CD4-positive, alpha-beta T cell treated with Interleukin-15 for 1 hour (primary cell): Measurements from ENCODE around the gene RFX3.
A peak's percentile ranks its signal among the peaks of the same experiment; 100 is the strongest.

ENCODE experiments used
- DNase-seq: peaks from one replicate; pipeline ENCODE4 v3.0.0-alpha.2; 2020

The RFX3 gene

DNA sequence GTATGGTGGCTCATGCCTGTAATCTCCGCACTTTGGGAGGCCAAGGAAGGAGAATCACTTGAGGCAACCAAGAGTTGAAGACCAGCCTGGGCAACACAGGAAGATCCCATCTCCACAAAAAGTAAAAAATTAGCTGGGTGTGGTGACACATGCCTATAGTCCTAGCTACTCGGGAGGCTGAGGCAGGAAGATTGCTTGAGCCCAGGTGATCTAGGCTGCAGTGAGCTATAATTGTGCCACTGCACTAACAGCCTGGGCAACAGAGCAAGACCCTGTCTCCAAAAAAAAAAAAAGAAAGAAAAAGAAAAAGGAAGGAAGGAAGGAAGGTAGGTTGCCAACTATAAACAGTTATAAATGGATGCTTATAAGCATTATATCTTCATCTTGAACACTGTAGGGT is 51.0 kb downstream of the RFX3 start:
- DNase-seq: no peak

DNA sequence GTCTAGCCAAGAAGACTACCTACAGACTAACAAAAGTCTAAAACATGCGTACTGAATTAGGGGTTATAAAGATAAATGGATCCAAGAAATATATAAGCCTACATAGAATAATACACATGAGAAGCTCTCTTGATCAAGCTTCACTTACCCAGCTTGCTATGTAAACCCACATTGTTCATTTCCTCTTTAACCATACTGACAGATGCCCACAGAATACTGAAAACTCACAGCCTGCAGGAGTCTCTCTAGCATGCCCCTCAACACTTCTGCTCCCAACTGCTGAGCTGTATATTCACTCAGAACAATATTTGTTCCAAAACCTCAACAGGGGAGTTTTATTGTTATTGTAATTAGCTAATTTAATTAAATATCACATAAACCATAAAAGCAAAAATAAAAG is 52.4 kb downstream of the RFX3 start:
- DNase-seq: no peak

DNA sequence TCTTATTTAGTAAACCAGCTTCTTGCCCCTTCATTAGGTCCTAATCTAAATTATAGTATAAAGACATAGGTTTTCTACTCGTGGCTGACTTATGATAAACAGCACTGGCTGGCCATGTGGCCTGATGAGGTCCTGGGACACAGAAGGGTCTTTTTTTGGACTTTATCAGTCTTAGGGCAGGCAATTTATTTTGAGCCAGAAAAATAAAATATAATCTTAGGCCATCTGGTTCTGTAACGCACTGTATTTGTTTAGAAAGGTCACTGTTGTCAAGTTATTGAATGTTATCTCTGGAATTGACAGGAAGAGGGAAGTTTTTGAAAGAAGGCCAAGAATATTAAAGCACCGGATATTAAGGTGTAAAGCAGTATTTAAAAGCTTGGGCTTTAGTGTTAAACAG is 53.9 kb downstream of the RFX3 start:
- no peak for DNase-seq

DNA sequence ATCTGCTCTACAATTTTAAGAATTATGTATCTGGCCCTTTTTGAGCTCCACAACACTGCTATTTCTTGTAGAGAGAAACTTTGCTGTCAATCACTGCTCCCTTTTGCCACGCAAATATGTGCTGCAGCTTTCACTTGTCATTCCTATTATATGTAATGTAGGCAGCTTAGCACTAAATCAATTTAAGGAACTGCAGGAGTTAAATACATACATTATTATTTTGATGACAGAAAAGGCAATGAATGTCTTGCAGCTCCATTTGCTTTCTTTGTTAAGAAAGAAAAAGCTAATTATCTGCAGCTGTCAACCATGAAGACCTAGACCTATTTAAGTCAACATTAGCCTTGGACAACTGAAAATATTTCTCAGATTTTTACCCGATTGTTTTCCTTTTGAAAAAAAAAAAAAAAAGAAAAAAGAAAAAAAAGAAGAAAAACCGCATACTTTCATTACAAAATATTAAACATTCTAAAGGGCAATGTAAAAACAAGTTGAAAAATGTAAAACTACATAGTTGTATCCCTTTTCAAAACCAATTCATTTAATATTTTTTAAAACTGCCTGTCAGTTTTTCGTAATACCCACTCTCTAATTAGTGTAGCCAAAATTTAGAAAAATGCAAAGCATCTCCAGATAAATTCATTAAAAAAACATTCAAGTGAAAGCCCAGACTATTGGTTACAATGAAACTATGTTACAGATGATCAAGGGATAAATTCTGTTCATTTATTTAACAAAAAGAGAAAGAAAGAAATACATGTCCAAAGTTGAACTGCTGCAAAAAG is 57.2 kb downstream of the RFX3 start:
- DNase-seq: no peak

DNA sequence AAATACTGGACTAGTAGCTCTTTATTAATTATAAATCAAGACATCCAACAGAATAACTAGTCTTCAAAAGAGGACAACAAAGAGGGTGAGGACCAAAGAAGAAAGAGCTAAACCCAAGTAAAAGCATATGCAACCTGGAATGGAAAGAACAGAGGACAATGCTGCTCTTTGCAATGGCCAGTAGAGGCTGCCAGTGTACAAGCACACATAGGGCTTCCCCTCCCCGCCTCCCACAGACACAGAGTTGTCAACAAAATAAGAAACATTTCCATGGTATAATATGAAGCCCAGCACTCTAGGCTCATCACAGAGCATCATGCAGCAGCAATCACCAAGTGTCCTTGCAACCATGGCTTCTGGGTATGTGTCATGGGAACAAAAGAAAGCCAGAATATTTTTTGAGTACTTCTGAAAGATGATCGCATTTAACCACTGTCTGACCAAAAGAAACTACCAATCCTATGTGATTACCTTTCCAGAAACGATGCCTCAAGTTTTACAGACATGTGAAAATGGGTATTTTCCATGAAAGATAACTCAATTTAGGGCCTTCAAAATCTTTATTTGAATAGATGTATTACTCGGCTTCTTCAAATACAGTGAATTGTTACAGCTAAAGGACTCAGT is 58.1 kb downstream of the RFX3 start:
- DNase-seq: peak; percentile 69

DNA sequence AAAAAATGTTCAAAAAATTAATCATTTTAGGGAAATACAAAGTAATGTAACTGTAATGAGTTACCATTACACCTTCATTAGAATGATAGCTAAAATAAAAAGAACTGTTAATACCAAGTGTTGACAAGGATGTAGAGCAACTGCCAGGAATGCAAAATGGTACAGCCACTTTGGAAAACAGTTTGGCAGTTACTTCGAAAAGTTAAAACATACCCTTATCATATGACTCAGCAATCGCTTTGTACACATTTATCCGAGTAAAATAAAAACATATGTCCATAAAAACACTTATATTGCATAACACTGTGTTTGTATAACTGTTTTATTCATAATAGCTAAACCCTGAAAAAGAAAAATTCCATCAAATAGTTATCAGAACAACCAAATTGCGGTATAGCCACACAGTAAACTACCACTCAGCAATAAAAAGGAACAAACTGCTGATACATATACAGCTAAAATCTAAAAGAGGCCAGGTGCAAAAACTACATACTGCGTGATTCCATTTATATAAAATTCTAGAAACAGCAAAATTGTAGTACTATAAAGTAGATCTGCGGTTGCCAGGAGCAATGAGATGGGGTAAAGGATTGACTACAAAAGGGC is 61.7 kb downstream of the RFX3 start:
- no peak for DNase-seq

DNA sequence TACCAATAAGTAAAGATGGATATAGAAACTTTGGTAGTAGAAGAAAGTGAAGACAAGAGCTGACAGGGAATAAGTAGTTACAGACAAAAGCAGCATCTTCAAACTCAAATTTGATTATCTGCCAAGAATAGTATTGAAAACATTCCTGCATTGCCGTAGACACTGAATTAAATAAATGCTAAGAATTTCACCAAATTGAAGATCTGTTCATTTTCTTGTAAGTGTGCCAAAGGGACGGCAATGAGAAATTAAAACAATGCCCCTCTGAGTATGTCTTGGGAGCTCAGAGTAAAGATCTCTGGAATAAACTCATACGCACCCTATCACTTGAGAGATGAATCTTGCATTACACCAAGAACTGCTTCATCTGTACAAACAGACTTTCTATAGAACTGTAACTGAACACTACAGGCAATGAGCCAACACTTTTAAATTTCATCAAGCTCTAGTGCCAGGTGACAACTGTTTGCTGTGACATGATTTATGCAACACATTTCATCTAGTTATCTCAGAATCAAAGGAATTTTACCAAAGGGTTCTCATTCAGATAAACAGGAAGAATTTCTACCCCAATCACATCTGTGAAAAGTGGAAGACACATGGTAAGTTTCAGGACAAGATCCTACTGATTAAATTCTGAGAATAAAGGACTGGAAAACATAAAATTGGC is 66.9 kb downstream of the RFX3 start:
- DNase-seq: no peak

DNA sequence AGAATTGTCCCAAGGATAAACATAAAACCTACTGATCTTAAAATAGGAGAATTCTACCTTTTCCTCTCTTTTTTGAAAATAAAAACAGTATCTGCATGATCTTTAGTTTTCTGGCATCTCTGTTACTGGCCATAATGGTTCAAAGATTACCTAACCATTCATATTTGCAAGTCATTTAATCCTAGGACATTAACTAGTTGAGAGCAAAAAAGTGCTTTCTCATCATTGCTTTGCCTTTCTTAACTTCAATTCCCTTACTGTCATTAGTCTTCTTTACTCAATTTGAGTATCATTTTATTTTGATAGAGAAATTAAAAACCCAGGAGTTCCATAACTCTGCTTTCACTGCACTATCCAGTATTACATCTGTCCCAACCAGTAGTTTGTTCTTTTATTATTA is 68.6 kb downstream of the RFX3 start:
- no peak for DNase-seq

DNA sequence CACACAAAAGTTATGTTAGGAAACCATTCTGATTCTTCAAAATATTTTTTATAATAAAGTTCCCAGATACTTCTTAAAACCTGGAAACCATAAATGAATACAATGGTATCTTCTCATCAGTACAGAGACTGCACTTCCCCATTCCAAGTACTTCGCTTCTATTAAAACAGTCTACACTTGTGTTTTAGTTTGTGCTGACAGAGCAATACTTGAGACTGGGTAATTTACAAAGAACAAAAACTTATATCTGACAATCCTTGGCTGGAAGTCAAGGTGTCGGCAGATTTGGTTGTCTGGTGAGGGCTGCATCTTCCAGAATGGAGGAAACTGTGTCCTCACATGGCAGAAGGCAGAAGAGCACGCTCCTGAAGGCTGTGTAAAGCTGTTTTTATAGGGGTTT is 70.1 kb downstream of the RFX3 start:
- DNase-seq: no peak

DNA sequence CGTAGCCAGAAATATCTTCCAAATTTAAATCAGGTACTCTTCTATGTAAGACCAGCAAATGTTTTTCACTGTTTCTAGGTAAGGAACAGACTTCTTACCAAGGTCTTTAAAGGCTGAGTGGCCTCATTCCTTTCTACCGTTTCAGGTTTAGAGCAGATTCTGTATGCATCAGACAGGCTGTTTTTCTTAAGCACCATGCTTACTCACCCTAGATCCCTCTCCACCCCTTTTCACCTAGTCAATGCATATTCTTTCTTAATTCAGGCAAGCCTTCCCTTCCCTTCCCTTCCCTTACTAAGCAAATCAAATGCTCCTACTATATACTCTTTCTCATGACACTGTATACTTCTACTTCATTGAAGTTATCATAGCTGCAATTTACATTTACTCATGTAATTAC is 70.7 kb downstream of the RFX3 start:
- no peak for DNase-seq

DNA sequence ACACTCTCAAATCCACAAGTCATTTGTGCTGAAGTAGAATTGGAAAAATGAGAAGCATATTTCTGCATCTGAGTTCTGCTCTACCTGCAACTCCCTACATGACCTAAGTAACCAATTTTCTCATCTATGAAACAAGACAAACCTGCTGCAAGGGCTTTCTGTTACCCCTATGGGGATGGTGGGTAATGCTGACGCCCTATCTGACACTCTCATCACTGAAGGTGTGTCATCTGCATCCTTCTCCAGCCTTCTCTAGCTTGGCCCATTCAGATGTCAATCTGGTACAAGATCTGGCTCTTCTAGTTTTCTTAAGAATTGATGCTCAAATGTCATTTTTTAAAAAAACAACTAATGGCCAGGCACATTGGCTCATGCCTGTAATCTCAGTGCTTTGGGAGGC is 73.8 kb downstream of the RFX3 start:
- no peak for DNase-seq

DNA sequence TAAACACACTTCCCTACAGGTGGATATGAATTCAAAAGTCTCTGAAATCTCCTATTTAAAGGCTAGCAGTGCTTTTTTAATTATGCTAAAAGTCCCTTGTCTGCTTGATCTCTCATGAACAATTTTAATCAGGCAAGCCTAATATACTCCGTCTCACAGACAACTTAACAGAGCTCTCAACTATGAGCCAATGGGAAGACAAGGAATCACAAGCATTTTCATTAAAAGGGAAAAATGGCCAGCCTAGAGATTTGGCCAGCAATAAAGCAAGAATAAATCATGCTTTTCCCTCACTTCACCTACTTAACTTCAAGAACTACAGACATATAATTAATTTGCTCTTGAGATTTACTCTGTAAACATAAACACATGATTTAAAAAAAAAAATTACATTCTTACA is 78.0 kb downstream of the RFX3 start:
- DNase-seq: no peak

DNA sequence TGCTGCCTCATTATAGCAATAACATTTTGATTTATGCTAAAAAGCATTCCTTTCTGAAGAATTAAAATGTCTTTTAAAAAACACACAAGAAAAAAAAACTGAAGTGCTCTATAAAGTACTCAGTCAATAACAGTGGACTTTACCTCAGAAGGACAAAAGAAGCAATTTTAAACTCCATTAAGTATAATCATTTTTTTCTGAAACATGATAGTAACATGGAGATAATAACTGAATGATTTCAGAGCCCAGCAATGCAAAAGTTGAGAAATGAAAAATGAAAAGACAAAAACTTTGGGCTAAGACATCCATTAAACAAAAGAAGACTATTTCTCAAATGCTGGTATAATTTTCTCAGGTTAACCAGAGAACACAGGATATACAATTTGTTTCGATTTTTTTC is 78.7 kb downstream of the RFX3 start:
- DNase-seq: no peak

DNA sequence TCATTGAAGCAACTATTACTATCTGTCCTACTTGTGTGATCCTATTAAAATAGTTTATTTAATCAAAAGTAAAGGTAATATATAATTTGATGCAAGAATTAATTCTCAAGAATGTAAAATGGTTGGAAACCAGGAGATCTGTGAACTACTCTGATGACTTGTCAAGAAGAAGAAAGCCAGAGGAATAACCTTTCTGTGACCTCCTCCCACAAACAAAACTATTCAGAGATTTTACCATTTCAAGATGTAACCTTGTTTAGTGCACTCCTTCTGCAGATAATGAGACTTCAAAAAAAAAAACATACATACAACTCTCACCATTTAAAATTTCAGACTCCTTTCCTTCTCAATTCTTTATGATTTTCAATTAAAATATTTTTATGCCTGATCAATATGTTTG is 79.5 kb downstream of the RFX3 start:
- DNase-seq: no peak

DNA sequence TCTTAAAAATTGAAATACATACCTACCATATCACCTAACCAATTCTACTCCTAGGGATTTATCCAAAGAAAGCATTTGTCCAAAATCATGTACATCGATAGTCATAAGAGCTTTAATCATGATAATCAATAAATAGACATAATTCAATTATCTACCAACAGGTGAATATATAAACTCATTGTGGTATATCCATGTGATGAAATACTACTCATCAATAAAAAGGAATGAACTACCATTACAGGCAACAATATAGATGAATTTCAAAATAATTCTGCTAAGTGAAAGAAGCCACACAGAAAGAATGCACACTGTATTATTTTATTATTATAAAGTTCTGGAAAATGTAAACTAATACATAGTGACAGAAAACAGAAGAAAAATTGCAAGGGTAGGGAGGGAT is 81.8 kb downstream of the RFX3 start:
- DNase-seq: no peak

DNA sequence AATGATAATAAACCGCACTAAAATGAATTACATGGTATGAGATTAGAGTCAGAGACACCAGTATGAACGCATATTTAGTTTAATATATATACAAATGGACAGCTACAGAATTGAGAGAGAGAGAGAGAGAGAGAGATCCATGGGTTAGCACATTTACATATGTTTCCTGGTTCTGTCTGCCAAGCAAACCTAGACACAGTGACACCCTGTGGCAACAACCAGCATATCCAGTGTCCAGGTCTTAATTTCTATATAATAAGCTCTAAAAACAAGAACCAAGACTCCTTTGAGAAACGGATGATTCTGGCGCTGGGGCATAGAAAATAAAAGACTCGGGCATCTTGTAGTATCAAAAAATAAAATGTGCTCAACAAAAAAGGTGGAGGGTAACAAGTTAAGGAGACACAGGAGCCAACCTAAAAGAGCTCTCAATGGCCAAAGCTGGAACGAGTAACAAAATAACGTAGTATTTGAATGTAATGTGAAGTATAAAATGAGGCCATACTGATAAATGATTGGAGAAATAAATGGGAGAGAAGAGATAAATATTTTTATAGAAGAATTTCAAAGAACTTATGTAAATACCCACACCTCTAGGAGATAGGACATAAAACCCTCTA is 84.5 kb downstream of the RFX3 start:
- DNase-seq: peak; percentile 43

DNA sequence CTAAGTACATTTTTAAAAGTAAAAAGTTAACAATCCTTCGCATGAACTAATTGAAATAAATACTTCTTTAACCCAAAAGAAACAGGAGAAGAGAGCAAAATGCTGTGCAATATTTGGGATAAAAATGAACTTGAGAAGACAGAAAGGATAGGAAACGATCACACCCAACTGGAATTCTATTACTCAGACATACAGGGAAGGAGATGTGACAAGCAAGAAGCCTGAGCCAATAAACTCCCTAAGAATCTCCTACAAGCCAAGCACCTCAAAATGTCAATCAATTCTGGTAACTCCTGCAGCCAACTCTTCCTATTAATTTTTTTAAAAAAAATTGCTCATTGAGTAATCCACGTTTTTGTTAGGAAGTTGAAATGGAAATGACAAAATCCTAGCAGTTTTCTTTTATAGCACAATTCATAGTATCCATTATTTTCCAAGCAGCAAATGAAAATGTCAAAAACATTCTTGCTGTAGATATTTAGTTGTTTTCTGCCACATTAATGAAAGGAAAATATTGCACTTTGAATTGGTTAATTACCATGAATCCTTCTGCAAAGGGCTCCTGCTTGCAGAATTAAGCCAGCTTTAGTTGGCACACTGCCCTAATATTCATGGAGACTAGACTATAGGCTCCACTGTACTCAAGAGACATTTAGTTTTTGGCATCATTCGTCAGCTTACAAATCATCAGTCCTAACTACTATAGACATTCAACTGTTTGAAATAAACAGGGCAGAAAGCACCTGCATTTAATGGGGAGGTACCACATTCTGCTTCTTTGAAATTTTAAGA is 89.0 kb downstream of the RFX3 start:
- DNase-seq: no peak

DNA sequence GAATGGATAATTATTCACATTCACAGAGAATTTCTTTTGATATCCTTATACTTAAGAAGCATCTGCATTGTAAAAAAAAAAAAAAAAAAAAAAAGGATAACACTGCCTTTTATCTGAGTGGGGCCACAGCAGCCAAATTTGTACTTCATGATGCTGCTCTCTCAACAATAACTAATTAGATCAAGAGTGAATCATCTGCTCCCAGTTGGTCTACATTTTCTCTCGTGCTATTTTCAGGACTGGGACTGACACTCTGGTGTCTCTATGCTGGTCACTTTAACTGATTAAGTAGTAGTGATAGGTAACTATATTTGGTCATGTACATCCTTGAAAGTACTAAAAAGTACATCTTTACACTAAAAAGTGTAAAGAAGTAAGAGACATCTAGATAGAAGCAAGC is 90.1 kb downstream of the RFX3 start:
- DNase-seq: no peak

DNA sequence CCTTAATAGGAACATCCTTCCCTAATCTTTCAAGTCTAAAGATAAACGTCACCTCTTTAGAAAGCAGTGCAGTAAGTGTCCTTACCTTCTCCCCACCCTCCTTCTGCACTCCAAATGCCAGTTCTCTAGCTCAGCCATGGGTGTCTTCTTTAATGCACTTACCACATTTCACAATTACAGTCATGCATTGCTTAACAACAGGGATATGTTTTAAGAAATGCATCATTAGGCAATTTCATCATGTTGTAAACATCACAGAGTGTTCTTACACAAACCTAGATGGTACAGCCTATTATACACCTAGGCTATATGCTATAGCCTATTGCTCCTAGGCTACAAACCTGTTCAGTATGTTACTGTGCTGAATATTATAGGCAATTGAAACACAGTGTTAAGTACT is 91.2 kb downstream of the RFX3 start:
- DNase-seq: no peak

DNA sequence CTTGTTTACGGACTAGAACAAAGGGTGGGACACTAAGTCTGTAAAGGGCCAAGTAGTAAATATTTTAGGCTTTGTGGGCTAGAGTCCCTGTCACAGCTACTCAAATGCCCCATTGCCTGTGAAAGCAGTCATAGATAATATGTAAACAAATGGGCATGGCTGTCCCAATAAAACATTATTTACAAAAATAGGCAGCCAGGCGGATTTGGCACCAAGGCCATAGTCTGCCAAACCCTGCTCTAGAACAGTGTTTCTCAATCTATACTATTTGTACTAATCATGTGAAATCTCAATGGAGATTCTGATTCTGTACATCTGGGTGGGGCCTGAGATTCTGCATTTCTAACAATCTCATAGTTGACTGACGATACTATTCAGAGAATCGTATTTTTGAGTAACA is 92.0 kb downstream of the RFX3 start:
- no peak for DNase-seq

DNA sequence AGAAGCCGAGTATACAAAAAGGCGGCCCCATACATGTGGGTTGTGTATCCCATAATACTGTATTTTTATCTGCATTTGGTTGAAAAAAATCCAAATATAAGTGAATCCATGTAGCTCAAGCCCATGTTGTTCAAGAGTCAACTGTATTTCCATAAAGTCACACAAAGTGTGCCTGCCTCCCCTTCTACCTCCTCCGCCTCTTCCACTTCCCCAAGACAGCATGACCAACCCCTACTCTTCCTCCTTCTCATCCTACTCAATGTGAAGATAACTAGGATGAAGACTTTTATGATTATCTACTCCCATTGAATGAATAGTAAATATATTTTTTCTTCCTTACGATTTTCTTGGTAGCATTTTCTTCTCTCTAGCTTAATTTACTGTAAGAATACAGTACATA is 92.7 kb downstream of the RFX3 start:
- no peak for DNase-seq

DNA sequence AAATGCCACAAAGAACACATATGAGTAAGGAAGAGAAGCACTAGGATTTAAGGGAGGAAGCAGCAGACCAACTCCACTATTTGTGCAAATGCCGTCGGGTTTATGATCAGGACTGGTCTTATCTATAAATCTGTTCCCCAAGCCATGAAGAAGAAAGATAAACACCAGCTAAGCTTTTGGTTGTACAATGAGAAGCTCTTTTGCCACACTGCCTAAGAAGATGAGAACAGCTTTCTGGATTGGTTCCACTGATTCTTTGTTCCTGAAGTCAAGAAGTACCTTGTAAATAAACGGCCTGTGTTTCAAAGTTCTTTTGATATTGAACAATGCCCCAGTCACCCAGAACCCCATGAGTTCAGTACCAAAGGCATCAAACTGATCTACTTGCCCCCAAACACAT is 93.9 kb downstream of the RFX3 start:
- no peak for DNase-seq

DNA sequence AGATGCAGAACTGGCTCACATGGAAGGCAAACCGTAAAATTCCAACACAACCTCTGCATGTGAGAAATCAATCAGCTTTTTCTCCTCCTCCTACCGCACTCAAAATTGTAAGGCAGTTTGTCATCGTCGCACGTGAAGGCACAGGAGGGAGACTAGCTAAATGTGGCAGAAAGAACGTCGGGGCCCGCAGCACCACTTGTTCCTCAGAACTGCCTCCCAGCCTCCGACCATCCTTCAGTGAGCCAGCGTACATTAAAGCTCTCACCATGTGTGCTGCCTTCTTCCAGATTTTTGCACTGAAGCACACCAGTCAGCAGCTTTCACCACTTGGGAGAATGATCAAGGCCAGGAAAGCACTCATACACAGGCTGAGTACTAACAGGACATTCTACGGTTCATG is 105.9 kb downstream of the RFX3 start:
- DNase-seq: no peak
